ENCODE results near the gene MORN4. TPM values are rescaled to one million over a fixed set of nuclear protein-coding genes. Genes with fewer than 3 reads are reported as not detected.

MORN4 gene
- total RNA-seq, 1 donor from 2014 or later = 24.3 TPM

DNA sequence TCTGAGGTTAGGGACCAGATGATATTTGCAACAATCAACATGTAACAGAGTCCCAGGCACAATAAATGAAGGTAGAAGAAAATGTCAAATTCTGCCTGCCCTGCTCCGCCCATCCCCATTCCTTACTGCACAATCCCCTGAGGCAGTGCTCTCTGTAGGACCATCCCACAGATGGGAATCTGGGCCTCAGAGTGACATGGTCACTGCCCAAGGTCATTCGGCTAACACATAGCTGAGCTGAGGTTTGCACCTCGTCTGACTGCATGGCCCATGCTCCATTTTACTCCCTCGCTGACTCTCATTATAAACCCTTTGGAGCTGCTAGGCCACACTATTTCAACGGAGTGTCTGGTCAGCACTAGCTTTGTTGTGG is 47.9 kb downstream of the MORN4 start:
- no peaks in the 10 kb centered on the region for H3K27me3 Mint-ChIP-seq
- peak overlapping the region; percentile 87 for H3K27ac Mint-ChIP-seq
- TF ChIP-seq, protein P1, sequence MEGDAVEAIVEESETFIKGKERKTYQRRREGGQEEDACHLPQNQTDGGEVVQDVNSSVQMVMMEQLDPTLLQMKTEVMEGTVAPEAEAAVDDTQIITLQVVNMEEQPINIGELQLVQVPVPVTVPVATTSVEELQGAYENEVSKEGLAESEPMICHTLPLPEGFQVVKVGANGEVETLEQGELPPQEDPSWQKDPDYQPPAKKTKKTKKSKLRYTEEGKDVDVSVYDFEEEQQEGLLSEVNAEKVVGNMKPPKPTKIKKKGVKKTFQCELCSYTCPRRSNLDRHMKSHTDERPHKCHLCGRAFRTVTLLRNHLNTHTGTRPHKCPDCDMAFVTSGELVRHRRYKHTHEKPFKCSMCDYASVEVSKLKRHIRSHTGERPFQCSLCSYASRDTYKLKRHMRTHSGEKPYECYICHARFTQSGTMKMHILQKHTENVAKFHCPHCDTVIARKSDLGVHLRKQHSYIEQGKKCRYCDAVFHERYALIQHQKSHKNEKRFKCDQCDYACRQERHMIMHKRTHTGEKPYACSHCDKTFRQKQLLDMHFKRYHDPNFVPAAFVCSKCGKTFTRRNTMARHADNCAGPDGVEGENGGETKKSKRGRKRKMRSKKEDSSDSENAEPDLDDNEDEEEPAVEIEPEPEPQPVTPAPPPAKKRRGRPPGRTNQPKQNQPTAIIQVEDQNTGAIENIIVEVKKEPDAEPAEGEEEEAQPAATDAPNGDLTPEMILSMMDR (IDR thresholded peaks at IDR 0.05; ENCODE audit: unreplicated experiment) = no peak
- H3K4me1 Mint-ChIP-seq (ENCODE audit: low read depth) = peaks cover 26% of the 10 kb centered on the region
- no peak for DNase-seq (ENCODE audit: low spot score, unreplicated experiment)
- no peaks in the 10 kb centered on the region for H3K9me3 Mint-ChIP-seq (ENCODE audit: low read depth)
- no peaks in the 10 kb centered on the region for H3K36me3 Mint-ChIP-seq (ENCODE audit: insufficient read depth)
- no peak overlapping the region for H3K4me3 Mint-ChIP-seq (ENCODE audit: low read depth)

DNA sequence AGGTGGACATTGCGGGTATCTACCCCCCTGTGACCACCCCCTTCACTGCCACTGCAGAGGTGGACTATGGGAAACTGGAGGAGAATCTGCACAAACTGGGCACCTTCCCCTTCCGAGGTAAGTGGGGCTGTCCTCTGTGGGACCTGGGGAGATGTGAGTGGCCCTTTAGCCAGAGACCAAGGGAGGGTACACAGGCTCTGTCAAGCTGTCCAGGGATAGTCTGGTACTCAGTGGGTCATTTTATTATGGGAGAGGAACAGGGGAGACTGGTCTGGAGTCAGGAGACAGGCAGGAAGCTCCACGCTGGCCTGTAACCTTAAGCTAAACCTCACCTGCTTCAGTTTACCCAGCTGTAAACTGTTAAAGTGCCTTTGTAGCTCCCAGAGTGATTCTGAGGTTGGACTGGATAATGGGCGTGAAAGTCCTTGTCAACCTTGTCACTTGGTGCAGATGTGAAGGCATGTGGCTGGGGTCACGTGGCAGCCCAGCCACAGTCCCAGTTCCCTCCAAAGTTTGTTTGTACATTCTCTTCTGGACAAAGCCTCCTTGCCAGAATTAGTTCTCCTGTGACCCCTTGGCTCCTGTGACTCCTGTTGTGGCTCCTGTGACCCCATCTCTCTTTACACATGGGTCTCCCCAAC is 48.4 kb downstream of the MORN4 start:
- DNase-seq (ENCODE audit: low spot score, unreplicated experiment) = no peak
- no peaks in the 10 kb centered on the region for H3K36me3 Mint-ChIP-seq (ENCODE audit: insufficient read depth)
- no peaks in the 10 kb centered on the region for H3K9me3 Mint-ChIP-seq (ENCODE audit: low read depth)
- peak overlapping the region; percentile 91 for H3K27ac Mint-ChIP-seq
- H3K4me3 Mint-ChIP-seq (ENCODE audit: low read depth) = peak overlapping the region; percentile 61
- peaks cover 26% of the 10 kb centered on the region for H3K4me1 Mint-ChIP-seq (ENCODE audit: low read depth)
- H3K27me3 Mint-ChIP-seq = no peaks in the 10 kb centered on the region
- TF ChIP-seq, protein P1 (IDR thresholded peaks at IDR 0.05; ENCODE audit: unreplicated experiment) = no peak

DNA sequence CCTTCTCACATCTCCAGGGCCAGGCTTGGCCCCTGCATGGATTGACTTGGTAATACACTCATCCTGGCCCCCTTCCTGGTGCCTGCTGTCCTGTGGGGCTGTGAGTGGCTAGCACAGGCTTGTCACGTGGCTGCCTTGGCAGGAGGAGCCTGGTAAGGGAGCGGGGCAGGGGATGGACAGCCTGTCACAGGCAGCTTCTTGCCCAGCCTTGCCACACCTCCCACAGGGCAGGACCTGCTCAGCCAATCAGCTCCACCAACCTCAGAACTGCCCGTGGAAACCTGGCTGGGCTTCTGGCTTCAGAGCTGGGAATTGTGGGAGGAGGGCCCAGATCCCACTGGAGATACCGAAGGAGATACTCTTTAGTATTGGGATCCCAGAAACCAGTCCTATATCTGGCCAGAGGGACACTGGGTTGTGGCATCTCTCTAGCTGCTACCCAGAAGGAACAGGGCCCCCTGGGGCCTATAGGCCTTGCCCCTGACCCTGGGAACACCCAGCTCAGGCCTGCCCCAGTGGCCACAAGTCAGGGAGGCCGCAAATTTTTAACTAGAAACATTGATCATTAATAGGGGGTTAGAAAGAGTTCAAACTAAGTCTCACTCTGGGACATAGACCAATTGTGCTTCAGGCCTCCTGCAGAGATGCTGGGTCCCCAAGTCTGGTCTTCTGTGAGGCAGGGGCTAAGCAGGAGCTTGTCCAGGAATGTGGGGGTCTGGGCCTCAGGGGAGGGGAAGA is 49.1 kb downstream of the MORN4 start, which contains the start of gene HOGA1:
HOGA1 (plus strand) TSS at position 330 of the 738 bp plus-strand sequence; CDS start at position 645, 315 bp downstream.
- DNase-seq (ENCODE audit: low spot score, unreplicated experiment) = no peak
- Mint-ChIP-seq H3K4me1 (ENCODE audit: low read depth) (peaks cover 26% of the 10 kb centered on the region), H3K9me3 (ENCODE audit: low read depth) (no peaks in the 10 kb centered on the region), H3K36me3 (ENCODE audit: insufficient read depth) (no peaks in the 10 kb centered on the region), H3K4me3 (ENCODE audit: low read depth) (peak within 1 kb of the TSS; percentile 61), H3K27ac (peak within 1 kb of the TSS; percentile 91), H3K27me3 (no peaks in the 10 kb centered on the region)
- TF ChIP-seq, protein P1 (IDR thresholded peaks at IDR 0.05; ENCODE audit: unreplicated experiment) = no peak

DNA sequence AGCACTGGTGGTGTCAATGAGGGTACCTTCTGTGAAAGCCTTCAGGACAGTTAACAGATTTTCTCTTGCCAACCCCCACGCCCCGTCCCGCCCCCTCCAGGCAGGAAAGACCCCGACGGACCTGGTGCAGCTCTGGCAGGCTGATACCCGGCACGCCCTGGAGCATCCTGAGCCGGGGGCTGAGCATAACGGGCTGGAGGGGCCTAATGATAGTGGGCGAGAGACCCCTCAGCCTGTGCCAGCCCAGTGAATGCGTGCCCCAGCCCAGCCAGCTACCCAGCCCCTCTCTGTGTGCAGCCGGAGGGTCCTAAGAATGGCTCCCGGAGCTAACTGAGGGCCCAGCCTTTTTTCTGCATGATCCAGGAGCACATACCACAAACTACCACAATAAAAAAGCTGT is 49.8 kb downstream of the MORN4 start:
- H3K9me3 Mint-ChIP-seq (ENCODE audit: low read depth) = no peaks in the 10 kb centered on the region
- H3K36me3 Mint-ChIP-seq (ENCODE audit: insufficient read depth) = no peaks in the 10 kb centered on the region
- DNase-seq (ENCODE audit: low spot score, unreplicated experiment) = no peak
- H3K27me3 Mint-ChIP-seq = no peaks in the 10 kb centered on the region
- TF ChIP-seq, protein P1 (IDR thresholded peaks at IDR 0.05; ENCODE audit: unreplicated experiment) = no peak
- H3K27ac Mint-ChIP-seq = no peak overlapping the region
- peaks cover 26% of the 10 kb centered on the region for H3K4me1 Mint-ChIP-seq (ENCODE audit: low read depth)
- H3K4me3 Mint-ChIP-seq (ENCODE audit: low read depth) = no peak overlapping the region

DNA sequence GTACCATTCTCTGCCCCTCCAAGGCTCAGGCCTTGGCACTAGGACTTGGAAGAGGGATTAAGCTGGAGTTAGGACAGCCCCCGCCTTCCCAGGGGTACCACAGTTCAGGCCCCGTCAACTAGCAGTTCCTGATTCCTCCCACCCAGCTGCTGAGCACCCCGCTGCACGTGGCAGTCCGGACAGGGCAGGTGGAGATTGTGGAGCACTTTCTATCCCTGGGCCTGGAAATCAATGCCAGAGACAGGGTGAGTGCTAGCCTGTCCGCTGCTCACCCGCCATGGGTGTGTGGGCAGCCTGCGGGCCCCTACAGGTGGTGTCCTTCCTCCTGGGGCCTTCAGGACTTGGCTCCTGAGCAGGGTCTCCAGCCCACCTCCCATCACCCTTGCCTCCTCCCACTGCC is 51.1 kb downstream of the MORN4 start:
- Mint-ChIP-seq H3K27me3 (no peaks in the 10 kb centered on the region), H3K9me3 (ENCODE audit: low read depth) (no peaks in the 10 kb centered on the region), H3K4me3 (ENCODE audit: low read depth) (no peak overlapping the region), H3K36me3 (ENCODE audit: insufficient read depth) (no peaks in the 10 kb centered on the region), H3K27ac (no peak overlapping the region), H3K4me1 (ENCODE audit: low read depth) (peaks cover 26% of the 10 kb centered on the region)
- TF ChIP-seq, protein P1 (IDR thresholded peaks at IDR 0.05; ENCODE audit: unreplicated experiment) = no peak
- DNase-seq (ENCODE audit: low spot score, unreplicated experiment) = no peak
